Thymus (tissue), 11 donors: Measurements from ENCODE around the gene MACROD2. TPM values are rescaled to one million over a fixed set of nuclear protein-coding genes. Genes with fewer than 3 reads are reported as not detected.

Experiments used
- DNase-seq, 9 donors: peaks; one replicate each; pipeline ENCODE4 v3.0.0-alpha.2; 2013; ENCODE audit warnings: low spot score in 9 of 9, low read depth in 6 of 9, missing footprints in 1 of 9
- H3K27ac ChIP-seq, 2 donors: one replicate each; pipeline ENCODE4 v1.5.1; 2013; ENCODE audit warnings: control low read depth in 1 of 2, low read depth in 1 of 2, low read length in 1 of 2, mild to moderate bottlenecking in 1 of 2, moderate library complexity in 1 of 2
- H3K27me3 ChIP-seq, 2 donors: one replicate each; pipeline ENCODE4 v1.5.1; 2013; ENCODE audit warnings: low read length in 1 of 2; ENCODE audit not compliant: control insufficient read depth in 2 of 2, insufficient read depth in 1 of 2
- H3K36me3 ChIP-seq, 2 donors: one replicate each; pipeline ENCODE4 v1.5.1; 2013; ENCODE audit warnings: low read length in 1 of 2, mild to moderate bottlenecking in 1 of 2, moderate library complexity in 1 of 2; ENCODE audit not compliant: control insufficient read depth in 2 of 2, insufficient read depth in 2 of 2
- H3K4me1 ChIP-seq, 2 donors: one replicate each; pipeline ENCODE4 v1.5.1; 2013; ENCODE audit warnings: low read length in 2 of 2; ENCODE audit not compliant: control insufficient read depth in 2 of 2, insufficient read depth in 2 of 2
- H3K4me3 ChIP-seq, 2 donors: one replicate each; pipeline ENCODE4 v1.5.1; 2013; ENCODE audit warnings: low read length in 2 of 2, control low read depth in 1 of 2, mild to moderate bottlenecking in 1 of 2
- H3K9me3 ChIP-seq, 2 donors: one replicate each; pipeline ENCODE4 v1.5.1; 2013; ENCODE audit warnings: low read length in 1 of 2, mild to moderate bottlenecking in 1 of 2; ENCODE audit not compliant: control insufficient read depth in 2 of 2, insufficient read depth in 1 of 2
- WGBS: extraction: QIAGEN DNeasy Blood & Tissue Kit; methylation state at CpG from one replicate; pipeline ENCODE4 v1.1.7; 2013; 5-methylcytosine and 5-hydroxymethylcytosine counted together
- polyA plus RNA-seq: library from polyadenylated mRNA; stranded (reverse); fragments of 200-250 nt; gene quantifications from one replicate; pipeline ENCODE4 v1.2.3, GENCODE V29; 2013
- total RNA-seq: library from RNA; stranded (reverse); fragments of 120-200 nt; gene quantifications from one replicate; pipeline ENCODE4 v1.2.4, GENCODE V29; 2013
- donor health status: healthy.

MACROD2 gene
- total and polyA plus RNA-seq, 2 donors: 1.6 to 4.2 TPM

DNA sequence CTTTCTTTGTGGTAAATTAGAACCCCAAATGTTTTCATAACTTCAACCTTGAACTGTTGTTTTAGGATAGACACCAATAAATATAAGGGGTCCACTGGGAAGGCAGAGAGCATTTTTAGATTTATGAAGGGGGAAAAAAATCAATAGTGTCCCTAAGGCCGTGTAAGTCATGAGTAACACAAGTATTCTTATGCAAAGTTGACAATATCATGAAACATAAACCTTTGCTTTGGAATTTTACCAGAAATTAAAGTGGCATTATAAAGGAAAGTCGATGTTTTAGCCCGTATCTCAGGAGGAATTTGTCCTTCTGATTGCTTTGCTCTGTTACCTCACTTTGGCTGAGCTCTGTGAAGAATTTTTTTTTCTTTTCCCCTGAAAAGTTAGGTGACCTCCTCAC is 737.0 kb downstream of the MACROD2 start:
- H3K4me1 ChIP-seq: no peaks in the 10 kb centered on the region
- no peaks in the 10 kb centered on the region for H3K9me3 ChIP-seq
- DNase-seq: no peak
- 88% methylated on average over 3 of the region's 3 CpGs for WGBS
- H3K27ac ChIP-seq: no peak overlapping the region
- no peaks in the 10 kb centered on the region for H3K36me3 ChIP-seq
- no peaks in the 10 kb centered on the region for H3K27me3 ChIP-seq
- H3K4me3 ChIP-seq: no peak overlapping the region

DNA sequence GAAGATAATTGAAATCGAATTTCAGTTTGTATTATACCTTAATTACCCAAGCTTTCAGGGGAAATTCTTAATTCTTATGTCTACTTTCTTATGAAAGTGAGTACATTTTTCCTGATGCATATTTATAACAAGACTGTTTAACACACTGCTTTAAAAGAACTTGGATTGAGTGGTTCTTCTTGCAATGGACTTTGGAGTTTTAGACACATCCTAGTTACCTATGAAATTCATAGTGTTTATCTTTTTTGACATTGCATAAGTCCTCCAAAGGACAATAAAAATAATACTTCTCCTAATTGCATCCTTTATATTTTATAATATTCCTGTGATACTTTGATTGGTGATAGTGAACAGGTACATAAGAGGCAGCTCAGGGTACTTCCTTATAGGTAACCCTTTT is 737.7 kb downstream of the MACROD2 start:
- WGBS: 87% methylated on average over 1 of the region's 1 CpG
- Histone ChIP-seq H3K4me1 (no peaks in the 10 kb centered on the region), H3K27me3 (no peaks in the 10 kb centered on the region), H3K36me3 (no peaks in the 10 kb centered on the region), H3K4me3 (no peak overlapping the region), H3K9me3 (no peaks in the 10 kb centered on the region), H3K27ac (no peak overlapping the region)
- no peak for DNase-seq

DNA sequence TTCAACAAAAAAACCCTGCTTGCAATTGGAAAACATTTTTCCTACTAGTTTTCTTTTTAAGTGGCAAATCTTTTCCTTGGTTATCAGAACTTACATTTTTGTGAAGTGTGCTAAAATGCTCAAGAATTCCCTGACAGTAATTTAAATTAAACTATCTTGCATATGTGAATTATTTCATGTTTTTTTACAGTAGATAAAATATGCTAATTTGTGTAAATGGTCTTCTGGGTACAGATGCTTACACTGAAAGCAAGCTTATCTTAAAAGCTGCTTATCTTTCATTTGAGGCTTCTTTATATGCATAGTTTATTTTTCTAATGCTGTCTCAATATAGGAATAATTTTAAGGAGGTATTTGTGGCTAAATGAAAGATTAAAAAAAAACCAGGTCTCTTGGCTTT is 745.1 kb downstream of the MACROD2 start:
- Histone ChIP-seq H3K27ac (no peak overlapping the region), H3K9me3 (no peaks in the 10 kb centered on the region), H3K27me3 (no peaks in the 10 kb centered on the region), H3K4me1 (no peaks in the 10 kb centered on the region), H3K36me3 (no peaks in the 10 kb centered on the region), H3K4me3 (no peak overlapping the region)
- DNase-seq: no peak

- no peaks in the 10 kb centered on the region for H3K27me3 ChIP-seq
- H3K4me3 ChIP-seq: no peak overlapping the region
- no peak overlapping the region for H3K27ac ChIP-seq
- no peaks in the 10 kb centered on the region for H3K36me3 ChIP-seq
- no peaks in the 10 kb centered on the region for H3K9me3 ChIP-seq
- DNase-seq: no peak
- H3K4me1 ChIP-seq: no peaks in the 10 kb centered on the region
Observed at GRCh38 chr20:14741616-14742015, 746.3 kb downstream of the MACROD2 start.

DNA sequence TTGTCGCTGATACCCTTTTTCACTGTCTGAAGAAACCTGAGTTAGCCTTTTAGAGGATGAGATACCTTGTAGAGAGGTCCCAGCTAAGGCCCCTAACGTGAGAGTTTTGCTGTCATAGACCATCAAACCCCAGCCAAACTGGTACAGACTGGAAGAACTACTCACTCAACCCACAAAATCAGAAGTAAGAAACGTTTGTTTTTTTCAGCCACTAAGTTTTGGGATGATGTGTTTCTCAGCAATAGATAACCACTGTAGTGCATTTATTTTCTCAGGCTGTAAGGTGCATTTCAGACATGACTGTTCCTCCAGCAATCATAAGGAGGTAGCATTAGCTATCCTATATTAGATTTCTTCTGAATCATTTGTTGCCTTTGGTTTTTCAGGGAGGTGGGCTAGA is 749.4 kb downstream of the MACROD2 start:
- no peak overlapping the region for H3K4me3 ChIP-seq
- no peaks in the 10 kb centered on the region for H3K9me3 ChIP-seq
- DNase-seq: no peak
- H3K27me3 ChIP-seq: no peaks in the 10 kb centered on the region
- 63% methylated on average over 3 of the region's 3 CpGs for WGBS
- no peaks in the 10 kb centered on the region for H3K36me3 ChIP-seq
- H3K27ac ChIP-seq: no peak overlapping the region
- no peaks in the 10 kb centered on the region for H3K4me1 ChIP-seq

GRCh38 chr20:14745830-14746229 is 750.5 kb downstream of the MACROD2 start:
- Histone ChIP-seq H3K27ac (peak overlapping the region in 1 of 2 donors; percentile 20), H3K27me3 (no peaks in the 10 kb centered on the region), H3K9me3 (no peaks in the 10 kb centered on the region), H3K4me1 (no peaks in the 10 kb centered on the region), H3K36me3 (no peaks in the 10 kb centered on the region), H3K4me3 (no peak overlapping the region)
- WGBS: 90% methylated on average over 2 of the region's 2 CpGs
- peak in 1 of 9 donors; percentile 14 for DNase-seq

DNA sequence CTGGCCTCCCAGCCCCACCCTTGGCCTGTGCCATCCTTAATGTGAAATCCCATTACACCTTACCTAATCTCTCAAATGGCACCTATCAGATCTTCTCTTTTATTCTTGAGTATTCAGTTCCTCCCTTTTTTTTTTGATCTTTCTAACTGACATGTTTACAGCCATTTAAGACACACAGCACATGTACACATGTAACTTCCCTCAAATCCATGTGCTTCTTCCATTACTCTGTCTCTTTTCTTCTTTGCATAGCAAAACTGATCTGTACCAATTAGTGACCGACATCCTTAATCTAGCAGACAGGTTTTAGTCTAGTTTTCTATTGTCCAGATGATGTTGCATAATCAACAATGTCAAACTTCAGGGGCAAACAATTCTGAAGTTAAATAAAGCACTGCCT is 755.9 kb downstream of the MACROD2 start:
- Histone ChIP-seq H3K4me1 (no peaks in the 10 kb centered on the region), H3K27ac (no peak overlapping the region), H3K9me3 (no peaks in the 10 kb centered on the region), H3K4me3 (no peak overlapping the region), H3K36me3 (no peaks in the 10 kb centered on the region), H3K27me3 (no peaks in the 10 kb centered on the region)
- DNase-seq: no peak
- WGBS: 95% methylated on average over 1 of the region's 1 CpG

- no peak overlapping the region for H3K27ac ChIP-seq
- WGBS: 97% methylated on average over 12 of the region's 12 CpGs
- H3K4me1 ChIP-seq: no peaks in the 10 kb centered on the region
- no peaks in the 10 kb centered on the region for H3K9me3 ChIP-seq
- no peaks in the 10 kb centered on the region for H3K36me3 ChIP-seq
- H3K27me3 ChIP-seq: no peaks in the 10 kb centered on the region
- no peak overlapping the region for H3K4me3 ChIP-seq
- DNase-seq: no peak
Observed at GRCh38 chr20:14757728-14758127, 762.4 kb downstream of the MACROD2 start.

DNA sequence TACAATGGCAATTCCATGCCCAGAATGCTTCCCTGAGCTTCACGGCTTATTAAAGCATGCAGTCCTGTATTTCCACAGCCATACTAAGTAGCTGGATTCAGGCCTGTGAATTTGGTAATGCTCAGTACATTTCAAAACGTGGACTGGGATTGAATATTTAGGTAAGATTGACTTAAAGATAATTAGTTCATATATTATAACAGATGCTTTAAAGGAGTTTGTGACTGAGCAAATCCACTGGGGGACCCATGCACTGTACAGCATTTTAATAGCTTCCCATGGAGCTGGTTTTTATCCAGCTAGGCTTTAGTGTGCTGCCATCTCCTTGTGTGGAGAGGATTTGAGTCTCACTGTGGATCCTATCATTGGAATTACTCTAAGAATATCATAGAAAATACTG is 763.0 kb downstream of the MACROD2 start:
- H3K4me3 ChIP-seq: no peak overlapping the region
- WGBS: 78% methylated on average over 2 of the region's 2 CpGs
- H3K27me3 ChIP-seq: no peaks in the 10 kb centered on the region
- no peaks in the 10 kb centered on the region for H3K4me1 ChIP-seq
- no peak overlapping the region for H3K27ac ChIP-seq
- H3K9me3 ChIP-seq: no peaks in the 10 kb centered on the region
- DNase-seq: no peak
- H3K36me3 ChIP-seq: no peaks in the 10 kb centered on the region

DNA sequence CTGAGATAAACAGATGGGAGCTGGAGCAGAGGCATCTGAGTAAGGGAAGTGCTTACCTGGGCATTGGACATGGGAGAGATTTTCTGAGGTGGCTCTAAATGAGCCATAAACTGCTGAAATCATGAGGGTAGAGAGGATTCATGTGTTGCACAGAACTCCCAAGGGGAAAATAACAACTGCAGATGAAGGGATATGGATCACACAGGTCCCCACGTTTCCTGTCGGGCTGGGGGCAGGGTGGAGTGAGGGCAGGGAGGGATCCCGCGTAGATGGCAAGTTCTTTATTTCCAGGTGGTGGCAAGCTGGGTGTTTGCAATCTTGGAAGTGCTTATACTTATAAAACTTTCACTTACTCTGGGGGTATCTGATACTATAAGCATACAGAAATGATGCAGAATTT is 764.7 kb downstream of the MACROD2 start:
- Histone ChIP-seq H3K4me1 (no peaks in the 10 kb centered on the region), H3K4me3 (no peak overlapping the region), H3K9me3 (no peaks in the 10 kb centered on the region), H3K36me3 (no peaks in the 10 kb centered on the region), H3K27ac (no peak overlapping the region), H3K27me3 (no peaks in the 10 kb centered on the region)
- WGBS: 82% methylated on average over 4 of the region's 4 CpGs
- DNase-seq: no peak
